Islet of Langerhans (tissue), 1 donor: Measurements from ENCODE around the gene CLEC18C.
"Not testable (repeated sequence)": the region's sequence is repeated elsewhere in the genome, so short reads cannot be mapped to it uniquely, and the experiment has no call there.

ENCODE experiments used
- FAIRE-seq: peaks from one replicate; lab custom pipeline; 2011; peaks lifted over from hg19 to GRCh38; lab: Jason Lieb, UNC

Gene CLEC18C

GRCh38 chr16:70218586-70218985 lies 45.0 kb downstream of the CLEC18C start:
- not testable (repeated sequence) for FAIRE-seq

GRCh38 chr16:70222574-70222973 lies 49.0 kb downstream of the CLEC18C start:
- not testable (repeated sequence) for FAIRE-seq

GRCh38 chr16:70223216-70223615 lies 49.6 kb downstream of the CLEC18C start:
- FAIRE-seq: not testable (repeated sequence)

- not testable (repeated sequence) for FAIRE-seq
These were observed 50.5 kb downstream of the CLEC18C start for GRCh38 chr16:70223971-70224513.

- FAIRE-seq: not testable (repeated sequence)
These were observed 51.1 kb downstream of the CLEC18C start for GRCh38 chr16:70224645-70225044.

GRCh38 chr16:70225430-70225829 lies 51.8 kb downstream of the CLEC18C start:
- FAIRE-seq: not testable (repeated sequence)

DNA sequence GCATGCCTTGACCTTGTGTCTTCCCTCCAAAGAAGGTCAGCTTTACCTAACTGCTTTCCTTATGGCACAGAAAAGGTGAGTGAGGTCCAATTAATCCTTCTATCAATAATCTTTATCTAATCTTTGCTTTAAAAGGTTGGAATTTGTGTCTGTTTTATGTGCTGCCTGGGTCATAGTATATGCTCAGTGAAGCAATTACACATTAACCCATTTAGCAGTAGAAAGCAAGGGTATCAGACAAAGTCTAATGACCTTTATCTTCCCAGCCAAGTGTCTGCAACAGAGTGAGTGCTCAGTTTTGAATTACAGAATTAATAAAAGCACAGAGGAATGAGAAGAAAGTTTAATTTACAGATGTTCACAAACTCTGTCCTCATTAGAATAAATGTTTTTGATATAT lies 52.4 kb downstream of the CLEC18C start:
- not testable (repeated sequence) for FAIRE-seq

- FAIRE-seq: not testable (repeated sequence)
These were observed 58.2 kb downstream of the CLEC18C start for GRCh38 chr16:70231831-70232230.
